ENCODE measurements around the gene P3H3.

GRCh38 chr12:6795088-6795487 lies 33.1 kb upstream of the P3H3 start:
- no peak for TF ChIP-seq CTCF (IDR thresholded peaks at IDR 0.05)
- no peak for TF ChIP-seq POLR2A (IDR thresholded peaks at IDR 0.05)
